GM12801 (cell line): ENCODE results near the gene IQSEC1.

Experiments
- CTCF ChIP-seq: IDR thresholded peaks from one replicate; pipeline ENCODE4 v1.5.1; 2011; ENCODE audit warnings: control low read depth; ENCODE audit not compliant: insufficient read length; ENCODE audit errors: extremely low read depth

IQSEC1 gene

GRCh38 chr3:12985148-12985547 is 88.1 kb downstream of the IQSEC1 start:
- TF ChIP-seq CTCF = no peak

- TF ChIP-seq CTCF = no peak
These were observed 89.0 kb downstream of the IQSEC1 start for GRCh38 chr3:12984023-12984823.

GRCh38 chr3:12983319-12983718 is 89.9 kb downstream of the IQSEC1 start:
- TF ChIP-seq CTCF = no peak

GRCh38 chr3:12982619-12983101 is 90.6 kb downstream of the IQSEC1 start:
- no peak for TF ChIP-seq CTCF

GRCh38 chr3:12981306-12982275 is 91.6 kb downstream of the IQSEC1 start:
- TF ChIP-seq CTCF = no peak

GRCh38 chr3:12980596-12981290 is 92.5 kb downstream of the IQSEC1 start:
- no peak for TF ChIP-seq CTCF

GRCh38 chr3:12979947-12980487 is 93.2 kb downstream of the IQSEC1 start:
- TF ChIP-seq CTCF = no peak
